ENCODE data around the gene EGFLAM.

EGFLAM gene

DNA sequence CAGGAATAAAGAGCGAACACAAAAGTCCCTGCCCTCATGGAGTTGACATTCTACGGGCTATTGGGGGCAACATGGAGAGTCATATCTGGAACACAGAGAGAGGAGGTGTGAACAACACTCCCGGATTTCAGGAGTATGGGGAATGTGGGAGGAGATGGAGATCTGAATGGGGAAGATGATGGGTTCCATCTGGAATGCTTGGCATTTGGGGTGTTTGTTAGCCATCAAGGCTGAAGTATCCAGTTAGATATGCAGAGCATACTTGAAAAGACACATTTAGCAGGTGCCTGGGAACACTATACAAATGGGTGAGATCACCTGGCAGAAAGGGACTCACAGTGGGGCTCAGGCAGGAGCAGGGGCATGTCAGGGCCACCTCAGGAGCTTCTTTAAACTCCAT, 61.1 kb downstream of the EGFLAM start:
- Histone ChIP-seq H2AFZ (ENCODE audit: low read depth, low read length, severe bottlenecking) (no peak overlapping the region), H3K4me2 (ENCODE audit: low read depth, low read length, poor library complexity, severe bottlenecking) (no peak overlapping the region), H3K9me2 (replicated peaks; ENCODE audit: insufficient read depth, low read length) (no peaks in the 10 kb centered on the region), H3K9me3 (ENCODE audit: insufficient read depth, low read length) (no peaks in the 10 kb centered on the region), H3F3A (ENCODE audit: insufficient read depth) (no peaks in the 10 kb centered on the region), H3K27ac (ENCODE audit: low read depth, low read length) (no peak overlapping the region), H3K9ac (ENCODE audit: low read length) (no peak overlapping the region), H3K4me3 (ENCODE audit: insufficient read depth, low read length, poor library complexity, severe bottlenecking) (no peak overlapping the region), H3K36me3 (ENCODE audit: low read length) (no peaks in the 10 kb centered on the region), H3K79me2 (ENCODE audit: insufficient read depth, low read length) (no peaks in the 10 kb centered on the region), H3K27me3 (ENCODE audit: low read length) (no peaks in the 10 kb centered on the region), H4K20me1 (ENCODE audit: low read depth, low read length) (no peaks in the 10 kb centered on the region)
- no peak for TF ChIP-seq EZH2phosphoT487 (conservative IDR thresholded peaks at IDR 0.05; ENCODE audit: low read length)
- TF ChIP-seq, protein P1, sequence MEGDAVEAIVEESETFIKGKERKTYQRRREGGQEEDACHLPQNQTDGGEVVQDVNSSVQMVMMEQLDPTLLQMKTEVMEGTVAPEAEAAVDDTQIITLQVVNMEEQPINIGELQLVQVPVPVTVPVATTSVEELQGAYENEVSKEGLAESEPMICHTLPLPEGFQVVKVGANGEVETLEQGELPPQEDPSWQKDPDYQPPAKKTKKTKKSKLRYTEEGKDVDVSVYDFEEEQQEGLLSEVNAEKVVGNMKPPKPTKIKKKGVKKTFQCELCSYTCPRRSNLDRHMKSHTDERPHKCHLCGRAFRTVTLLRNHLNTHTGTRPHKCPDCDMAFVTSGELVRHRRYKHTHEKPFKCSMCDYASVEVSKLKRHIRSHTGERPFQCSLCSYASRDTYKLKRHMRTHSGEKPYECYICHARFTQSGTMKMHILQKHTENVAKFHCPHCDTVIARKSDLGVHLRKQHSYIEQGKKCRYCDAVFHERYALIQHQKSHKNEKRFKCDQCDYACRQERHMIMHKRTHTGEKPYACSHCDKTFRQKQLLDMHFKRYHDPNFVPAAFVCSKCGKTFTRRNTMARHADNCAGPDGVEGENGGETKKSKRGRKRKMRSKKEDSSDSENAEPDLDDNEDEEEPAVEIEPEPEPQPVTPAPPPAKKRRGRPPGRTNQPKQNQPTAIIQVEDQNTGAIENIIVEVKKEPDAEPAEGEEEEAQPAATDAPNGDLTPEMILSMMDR (IDR thresholded peaks at IDR 0.05; ENCODE audit: insufficient read depth, low read length, poor library complexity, severe bottlenecking): no peak

DNA sequence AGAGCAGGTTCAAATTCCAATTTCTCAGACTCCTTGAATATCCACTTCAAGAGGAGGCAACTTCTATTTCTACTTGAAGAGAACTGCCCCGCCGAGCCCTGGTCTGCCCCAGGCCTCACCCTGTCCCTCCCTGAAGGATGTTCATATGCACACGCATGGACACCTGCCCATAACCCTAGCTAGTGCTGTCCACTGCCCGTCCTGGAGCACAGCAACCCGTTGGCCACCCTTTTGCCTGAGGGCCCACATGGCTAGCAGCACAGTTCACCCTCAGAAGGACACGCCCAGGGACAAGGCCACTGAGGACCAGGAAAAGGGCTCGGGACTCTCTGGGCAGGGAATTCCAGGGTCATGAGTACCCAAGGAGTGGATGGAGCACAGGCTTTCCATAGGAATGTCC, 63.6 kb downstream of the EGFLAM start:
- Histone ChIP-seq H3K9ac (ENCODE audit: low read length) (no peak overlapping the region), H3K9me3 (ENCODE audit: insufficient read depth, low read length) (no peaks in the 10 kb centered on the region), H3K9me2 (replicated peaks; ENCODE audit: insufficient read depth, low read length) (no peaks in the 10 kb centered on the region), H3F3A (ENCODE audit: insufficient read depth) (no peaks in the 10 kb centered on the region), H3K79me2 (ENCODE audit: insufficient read depth, low read length) (no peaks in the 10 kb centered on the region), H3K27me3 (ENCODE audit: low read length) (no peaks in the 10 kb centered on the region), H4K20me1 (ENCODE audit: low read depth, low read length) (no peaks in the 10 kb centered on the region), H3K4me2 (ENCODE audit: low read depth, low read length, poor library complexity, severe bottlenecking) (no peak overlapping the region), H3K36me3 (ENCODE audit: low read length) (no peaks in the 10 kb centered on the region), H2AFZ (ENCODE audit: low read depth, low read length, severe bottlenecking) (no peak overlapping the region), H3K27ac (ENCODE audit: low read depth, low read length) (no peak overlapping the region), H3K4me3 (ENCODE audit: insufficient read depth, low read length, poor library complexity, severe bottlenecking) (no peak overlapping the region)
- TF ChIP-seq EZH2phosphoT487 (conservative IDR thresholded peaks at IDR 0.05; ENCODE audit: low read length): no peak
- TF ChIP-seq, protein P1 (IDR thresholded peaks at IDR 0.05; ENCODE audit: insufficient read depth, low read length, poor library complexity, severe bottlenecking): no peak

GRCh38 chr5:38323645-38324295, 65.4 kb downstream of the EGFLAM start:
- TF ChIP-seq, protein P1 (IDR thresholded peaks at IDR 0.05; ENCODE audit: insufficient read depth, low read length, poor library complexity, severe bottlenecking): no peak
- no peak for TF ChIP-seq EZH2phosphoT487 (conservative IDR thresholded peaks at IDR 0.05; ENCODE audit: low read length)
- no peak overlapping the region for H3K9ac ChIP-seq (ENCODE audit: low read length)

More at GRCh38 chr5:38323645-38324295, 65.4 kb downstream of the EGFLAM start:
- H3K36me3 ChIP-seq (ENCODE audit: low read length): no peaks in the 10 kb centered on the region
- no peak overlapping the region for H3K4me2 ChIP-seq (ENCODE audit: low read depth, low read length, poor library complexity, severe bottlenecking)
- no peak overlapping the region for H3K27ac ChIP-seq (ENCODE audit: low read depth, low read length)
- no peaks in the 10 kb centered on the region for H3K9me2 ChIP-seq (replicated peaks; ENCODE audit: insufficient read depth, low read length)
- H3K27me3 ChIP-seq (ENCODE audit: low read length): no peaks in the 10 kb centered on the region
- no peaks in the 10 kb centered on the region for H3K9me3 ChIP-seq (ENCODE audit: insufficient read depth, low read length)
- no peaks in the 10 kb centered on the region for H3F3A ChIP-seq (ENCODE audit: insufficient read depth)
- no peak overlapping the region for H2AFZ ChIP-seq (ENCODE audit: low read depth, low read length, severe bottlenecking)
- H3K4me3 ChIP-seq (ENCODE audit: insufficient read depth, low read length, poor library complexity, severe bottlenecking): no peak overlapping the region
- H3K79me2 ChIP-seq (ENCODE audit: insufficient read depth, low read length): no peaks in the 10 kb centered on the region
- no peaks in the 10 kb centered on the region for H4K20me1 ChIP-seq (ENCODE audit: low read depth, low read length)
